ENCODE data around the gene KDM1B. TPM values are rescaled to one million over a fixed set of nuclear protein-coding genes. Genes with fewer than 3 reads are reported as not detected.

Gene KDM1B
- total RNA-seq, 2 donors from 2014 or later = 8.7 to 15.5 TPM

- Histone ChIP-seq H3K9me3 (peaks cover 0 to 22% of the 10 kb centered on the region in 2 donors), H3K4me3 (no peak overlapping the region), H3K27ac (no peak overlapping the region), H3K27me3 (no peaks in the 10 kb centered on the region), H3K4me1 (no peaks in the 10 kb centered on the region), H3K36me3 (peaks cover 54% of the 10 kb centered on the region)
- no peak for DNase-seq (ENCODE audit: low spot score)
- no peak for TF ChIP-seq CTCF (IDR thresholded peaks at IDR 0.05)
These were observed 79.3 kb downstream of the KDM1B start for GRCh38 chr6:18234564-18234963.

- Histone ChIP-seq H3K9me3 (peaks cover 0 to 19% of the 10 kb centered on the region in 2 donors), H3K27me3 (no peaks in the 10 kb centered on the region), H3K27ac (no peak overlapping the region), H3K36me3 (peaks cover 51% of the 10 kb centered on the region), H3K4me1 (no peaks in the 10 kb centered on the region), H3K4me3 (no peak overlapping the region)
- DNase-seq (ENCODE audit: low spot score) = no peak
- TF ChIP-seq CTCF (IDR thresholded peaks at IDR 0.05) = no peak
These were observed 80.3 kb downstream of the KDM1B start for GRCh38 chr6:18235524-18235923.

GRCh38 chr6:18237167-18237566, 81.9 kb downstream of the KDM1B start:
- DNase-seq (ENCODE audit: low spot score) = no peak
- peaks cover 0 to 6% of the 10 kb centered on the region in 2 donors for H3K9me3 ChIP-seq
- H3K36me3 ChIP-seq = peaks cover 49% of the 10 kb centered on the region
- no peak overlapping the region for H3K4me3 ChIP-seq
- no peak for TF ChIP-seq CTCF (IDR thresholded peaks at IDR 0.05)
- H3K27ac ChIP-seq = no peak overlapping the region
- no peaks in the 10 kb centered on the region for H3K4me1 ChIP-seq
- no peaks in the 10 kb centered on the region for H3K27me3 ChIP-seq

GRCh38 chr6:18240230-18240629, 85.0 kb downstream of the KDM1B start:
- H3K36me3 ChIP-seq = peaks cover 55% of the 10 kb centered on the region
- no peak for DNase-seq (ENCODE audit: low spot score)
- TF ChIP-seq CTCF (IDR thresholded peaks at IDR 0.05) = no peak
- H3K4me1 ChIP-seq = peaks cover 0 to 7% of the 10 kb centered on the region in 2 donors
- no peak overlapping the region for H3K4me3 ChIP-seq
- no peak overlapping the region for H3K27ac ChIP-seq
- H3K9me3 ChIP-seq = no peaks in the 10 kb centered on the region
- H3K27me3 ChIP-seq = no peaks in the 10 kb centered on the region

- no peak overlapping the region for H3K27ac ChIP-seq
- no peaks in the 10 kb centered on the region for H3K27me3 ChIP-seq
- H3K4me3 ChIP-seq = no peak overlapping the region
- H3K36me3 ChIP-seq = peaks cover 53% of the 10 kb centered on the region
- H3K4me1 ChIP-seq = peaks cover 0 to 7% of the 10 kb centered on the region in 2 donors
- no peak for DNase-seq (ENCODE audit: low spot score)
- no peak for TF ChIP-seq CTCF (IDR thresholded peaks at IDR 0.05)
- H3K9me3 ChIP-seq = no peaks in the 10 kb centered on the region
These were observed 86.2 kb downstream of the KDM1B start for GRCh38 chr6:18241208-18242038.
